ENCODE results near the gene DUOXA1. TPM values are rescaled to one million over a fixed set of nuclear protein-coding genes. Genes with fewer than 3 reads are reported as not detected.

DUOXA1 gene
- total RNA-seq, 4 donors from 2014 or later = 0.44 to 1.1 (median 0.51) TPM; not detected in 1

DNA sequence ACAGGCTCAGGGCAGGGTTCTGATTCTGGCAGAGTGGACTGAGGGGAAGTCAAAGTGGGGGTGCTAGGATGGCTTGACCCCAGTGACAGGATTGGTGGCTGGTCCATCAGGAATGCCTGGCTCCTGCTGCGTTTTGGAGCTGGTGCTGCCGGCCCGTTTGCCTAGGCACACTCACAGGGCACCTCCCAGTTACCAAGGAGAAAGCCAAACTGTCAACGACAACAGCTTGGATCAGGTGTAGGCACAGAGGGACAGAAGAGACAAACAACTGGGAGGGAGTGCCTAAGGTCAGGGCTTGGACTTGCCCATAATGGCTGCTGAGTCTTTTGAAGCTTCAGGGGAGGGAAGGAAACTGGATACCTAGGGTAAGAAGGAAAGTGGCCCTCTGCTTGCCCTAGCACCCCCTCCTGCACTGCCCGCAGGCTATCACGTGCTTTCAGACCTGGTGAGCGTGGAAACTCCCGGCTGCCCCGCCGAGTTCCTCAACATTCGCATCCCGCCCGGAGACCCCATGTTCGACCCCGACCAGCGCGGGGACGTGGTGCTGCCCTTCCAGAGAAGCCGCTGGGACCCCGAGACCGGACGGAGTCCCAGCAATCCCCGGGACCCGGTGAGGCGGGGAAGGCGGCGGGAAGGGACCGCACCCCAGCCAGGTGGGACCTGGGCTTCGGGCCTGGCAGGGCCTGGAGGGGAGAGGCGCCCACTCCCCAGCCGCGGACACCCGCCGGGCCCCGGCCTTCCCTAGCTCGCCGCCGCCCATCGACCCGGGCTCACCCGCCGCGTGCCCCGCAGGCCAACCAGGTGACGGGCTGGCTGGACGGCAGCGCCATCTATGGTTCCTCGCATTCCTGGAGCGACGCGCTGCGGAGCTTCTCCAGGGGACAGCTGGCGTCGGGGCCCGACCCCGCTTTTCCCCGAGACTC, 5.3 kb upstream of the DUOXA1 start:
- TF ChIP-seq, protein P1, sequence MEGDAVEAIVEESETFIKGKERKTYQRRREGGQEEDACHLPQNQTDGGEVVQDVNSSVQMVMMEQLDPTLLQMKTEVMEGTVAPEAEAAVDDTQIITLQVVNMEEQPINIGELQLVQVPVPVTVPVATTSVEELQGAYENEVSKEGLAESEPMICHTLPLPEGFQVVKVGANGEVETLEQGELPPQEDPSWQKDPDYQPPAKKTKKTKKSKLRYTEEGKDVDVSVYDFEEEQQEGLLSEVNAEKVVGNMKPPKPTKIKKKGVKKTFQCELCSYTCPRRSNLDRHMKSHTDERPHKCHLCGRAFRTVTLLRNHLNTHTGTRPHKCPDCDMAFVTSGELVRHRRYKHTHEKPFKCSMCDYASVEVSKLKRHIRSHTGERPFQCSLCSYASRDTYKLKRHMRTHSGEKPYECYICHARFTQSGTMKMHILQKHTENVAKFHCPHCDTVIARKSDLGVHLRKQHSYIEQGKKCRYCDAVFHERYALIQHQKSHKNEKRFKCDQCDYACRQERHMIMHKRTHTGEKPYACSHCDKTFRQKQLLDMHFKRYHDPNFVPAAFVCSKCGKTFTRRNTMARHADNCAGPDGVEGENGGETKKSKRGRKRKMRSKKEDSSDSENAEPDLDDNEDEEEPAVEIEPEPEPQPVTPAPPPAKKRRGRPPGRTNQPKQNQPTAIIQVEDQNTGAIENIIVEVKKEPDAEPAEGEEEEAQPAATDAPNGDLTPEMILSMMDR (IDR thresholded peaks at IDR 0.05; ENCODE audit: low read depth) = no peak

DNA sequence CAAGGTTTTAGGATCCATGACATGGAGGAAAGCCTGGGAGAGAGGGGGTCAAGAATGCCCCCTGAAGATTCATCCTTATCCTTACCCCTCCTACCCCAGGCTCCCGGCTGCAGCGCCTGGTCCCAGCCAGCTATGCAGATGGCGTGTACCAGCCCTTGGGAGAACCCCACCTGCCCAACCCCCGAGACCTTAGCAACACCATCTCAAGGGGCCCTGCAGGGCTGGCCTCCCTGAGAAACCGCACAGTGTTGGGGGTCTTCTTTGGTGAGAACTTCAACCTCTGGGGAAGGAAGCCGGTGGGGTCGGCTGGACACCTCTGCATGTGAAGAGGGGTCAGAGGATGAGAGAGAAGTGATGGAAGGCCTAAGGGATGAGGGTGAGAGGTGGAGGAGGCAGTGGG, 4.4 kb upstream of the DUOXA1 start:
- TF ChIP-seq, protein P1 (IDR thresholded peaks at IDR 0.05; ENCODE audit: low read depth) = no peak

DNA sequence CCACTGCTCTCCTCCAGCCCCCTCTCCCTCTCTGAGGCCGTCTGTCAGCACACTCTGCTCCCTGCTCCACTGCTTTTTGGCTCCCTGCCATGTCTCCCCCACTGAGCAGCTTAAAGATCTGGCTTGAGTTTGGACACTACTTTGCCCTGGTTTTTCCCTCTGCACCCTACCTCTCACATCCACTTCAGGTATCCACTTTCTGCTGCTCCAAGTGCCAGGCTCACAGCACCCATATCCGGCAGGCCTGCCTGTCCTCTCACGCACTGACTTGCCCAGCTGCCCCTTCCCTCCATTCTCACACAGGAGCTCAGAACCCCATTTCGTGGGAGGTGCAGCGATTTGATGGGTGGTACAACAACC, 3.9 kb upstream of the DUOXA1 start:
- TF ChIP-seq, protein P1 (IDR thresholded peaks at IDR 0.05; ENCODE audit: low read depth) = no peak

DNA sequence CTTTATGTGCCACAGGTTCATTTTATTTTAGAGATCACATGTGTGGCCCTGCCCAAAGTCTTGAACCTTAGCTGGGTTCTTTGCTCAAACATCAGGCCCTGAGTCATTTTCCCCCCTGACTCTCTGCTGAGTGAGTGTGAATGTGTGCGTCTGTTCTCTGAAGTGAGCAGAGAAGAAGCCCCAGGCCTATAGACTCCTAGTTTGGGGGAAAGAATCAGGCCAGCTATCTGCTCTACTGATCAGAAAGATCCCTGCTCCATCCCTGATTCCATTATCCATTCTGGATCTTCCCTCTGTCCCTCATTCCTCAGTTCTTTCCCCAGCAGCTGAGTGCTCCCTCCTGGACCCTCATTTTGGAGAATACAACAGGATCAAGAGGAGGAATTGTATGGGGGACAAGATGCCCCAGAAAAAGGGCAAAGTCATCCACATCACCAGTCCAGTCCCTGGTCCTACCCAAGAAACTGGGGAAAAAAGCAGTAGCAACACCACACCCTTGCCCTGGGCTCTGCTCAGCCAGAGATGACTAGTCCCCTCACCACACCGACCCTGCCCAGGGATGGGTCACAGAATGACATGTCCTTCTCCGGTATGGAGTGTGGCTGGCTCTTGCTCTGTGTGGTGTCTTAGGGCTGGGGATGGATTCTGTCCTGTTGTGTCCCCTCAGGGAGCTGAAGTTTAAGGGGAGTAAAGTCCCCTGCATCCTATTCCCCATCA, 3.3 kb upstream of the DUOXA1 start:
- TF ChIP-seq, protein P1 (IDR thresholded peaks at IDR 0.05; ENCODE audit: low read depth) = no peak

GRCh38 chr15:45131510-45131909, 1.8 kb upstream of the DUOXA1 start:
- TF ChIP-seq, protein P1 (IDR thresholded peaks at IDR 0.05; ENCODE audit: low read depth) = no peak

- TF ChIP-seq, protein P1 (IDR thresholded peaks at IDR 0.05; ENCODE audit: low read depth) = no peak
Measured at GRCh38 chr15:45130291-45131000, 767 bp upstream of the DUOXA1 start.
